Right lobe of liver (tissue), 6 donors: ENCODE data around the gene RGS13. TPM values are rescaled to one million over a fixed set of nuclear protein-coding genes. Genes with fewer than 3 reads are reported as not detected.

ENCODE experiments used
- ATAC-seq, 4 donors: fragments of 200-7000 bp; cut with Tn5 transposase; one replicate each; pipeline ENCODE4 v1.9.1; 2020; ENCODE audit warnings: mild to moderate bottlenecking in 4 of 4, moderate library complexity in 4 of 4
- DNase-seq, 3 donors: peaks; one replicate each; pipeline ENCODE4 v3.0.0-alpha.2; 2020
- H3K27ac ChIP-seq, 3 donors: fragments of 200-600 bp; one replicate each; pipeline ENCODE4 v1.8.0; 2022
- H3K27me3 ChIP-seq, 2 donors: fragments of 200-600 bp; one replicate each; pipeline ENCODE4 v1.8.0; 2022
- H3K36me3 ChIP-seq, 4 donors: fragments of 200-600 bp; sonication (generic) in 1 of 4; one replicate each; pipeline versions ENCODE4 v1.5.1 to v1.8.0; 2017 to 2022; ENCODE audit warnings: control low read depth in 1 of 4
- H3K4me1 ChIP-seq, 4 donors: fragments of 200-600 bp; sonication (generic) in 1 of 4; one replicate each; pipeline versions ENCODE4 v1.5.1 to v1.8.0; 2017 to 2022; ENCODE audit warnings: control low read depth in 1 of 4
- H3K4me3 ChIP-seq, 3 donors: fragments of 200-600 bp; one replicate each; pipeline ENCODE4 v1.8.0; 2022
- H3K9me3 ChIP-seq, 4 donors: fragments of 200-600 bp; sonication (generic) in 1 of 4; one replicate each; pipeline versions ENCODE4 v1.5.1 to v1.8.0; 2017 to 2022; ENCODE audit warnings: control low read depth in 1 of 4
- CTCF ChIP-seq, 4 donors: fragments of 200-600 bp in 3 of 4; fragments of 450-650 bp in 1 of 4; IDR thresholded peaks; one replicate each; pipeline versions ENCODE4 v1.5.1 to v1.8.0; 2016 to 2022; ENCODE audit warnings: antibody characterized with exemption in 4 of 4, mild to moderate bottlenecking in 2 of 4
- POLR2A ChIP-seq: fragments of 450-650 bp; IDR thresholded peaks from one replicate; pipeline ENCODE4 v1.6.1; 2017; ENCODE audit warnings: antibody characterized with exemption, mild to moderate bottlenecking
- WGBS: methylation state at CpG from one replicate; pipeline ENCODE4 v1.1.6; 2018; ENCODE audit warnings: low coverage, low lambda C conversion rate; ENCODE audit not compliant: insufficient coverage; ENCODE audit errors: missing lambda C conversion rate; 5-methylcytosine and 5-hydroxymethylcytosine counted together
- intact Hi-C, 2 donors: fragments of 100-400 bp; cut with DNase I; formaldehyde crosslinking; loops; one replicate each; pipeline versions ENCODE4 v1.11.2 to v1.14.1; 2022
- total RNA-seq, 6 experiments: library from RNA; depleted of rRNA in 2 of 6; stranded (reverse); fragments of >200 nt in 2 of 6; fragmentation: NEBNext Ultra II Directional in 3 of 6; extraction: Animal tissue kit (Norgen Biotek cat#: 25700) in 3 of 6; gene quantifications; one replicate each; pipeline versions ENCODE4 v1.1.0 to v1.2.4, GENCODE V29; 2016 to 2023
- donor health status: DM: no; HTN: yes; CAD: no.
- donor health status: DM: no; HTN: no; CAD: no.
- donor health status: DM: no; HTN: no; CAD: no.
- donor health status: DM: no; HTN: yes; CAD: no.
- donor health status: DM: no; HTN: yes; CAD: no.

RGS13 gene
- total RNA-seq, 6 experiments from 2014 or later: not detected

- TF ChIP-seq POLR2A (no peak), CTCF (IDR thresholded peaks at IDR 0.05) (no peak)
- ATAC-seq: no peak
- no peaks in the 10 kb centered on the region for H3K9me3 ChIP-seq
- H3K4me1 ChIP-seq: peaks cover 0 to 37% (median 6%) of the 10 kb centered on the region in 4 donors
- H3K36me3 ChIP-seq: no peaks in the 10 kb centered on the region
- no peak overlapping the region for H3K4me3 ChIP-seq
- intact Hi-C loops: no loop called here
- WGBS: 68% methylated on average over 3 of the region's 3 CpGs
- no peak for DNase-seq
- H3K27me3 ChIP-seq: no peaks in the 10 kb centered on the region
- no peak overlapping the region for H3K27ac ChIP-seq
Observed at GRCh38 chr1:192632188-192632587, 3.8 kb upstream of the RGS13 start.

GRCh38 chr1:192632641-192633532 lies 3.1 kb upstream of the RGS13 start:
- ATAC-seq (no peak), DNase-seq (no peak)
- WGBS: 42% methylated on average over 6 of the region's 6 CpGs
- Histone ChIP-seq H3K27me3 (no peaks in the 10 kb centered on the region), H3K27ac (no peak overlapping the region), H3K4me3 (no peak overlapping the region), H3K9me3 (no peaks in the 10 kb centered on the region), H3K4me1 (peaks cover 0 to 37% (median 6%) of the 10 kb centered on the region in 4 donors), H3K36me3 (no peaks in the 10 kb centered on the region)
- intact Hi-C loops: no loop called here
- no peak for TF ChIP-seq CTCF (IDR thresholded peaks at IDR 0.05)
- TF ChIP-seq POLR2A: no peak

- intact Hi-C loops: no loop called here
- DNase-seq: no peak
- Histone ChIP-seq H3K27me3 (no peaks in the 10 kb centered on the region), H3K4me3 (no peak overlapping the region), H3K27ac (no peak overlapping the region), H3K9me3 (no peaks in the 10 kb centered on the region), H3K36me3 (no peaks in the 10 kb centered on the region), H3K4me1 (peaks cover 0 to 37% (median 6%) of the 10 kb centered on the region in 4 donors)
- no peak for ATAC-seq
- WGBS: 77% methylated on average over 7 of the region's 7 CpGs
- TF ChIP-seq POLR2A: no peak
- TF ChIP-seq CTCF (IDR thresholded peaks at IDR 0.05): no peak
Observed at GRCh38 chr1:192633533-192634253, 2.3 kb upstream of the RGS13 start.

- ATAC-seq: no peak
Observed at GRCh38 chr1:192635041-192635440, 906 bp upstream of the RGS13 start.

More at GRCh38 chr1:192635041-192635440, 906 bp upstream of the RGS13 start:
- no peak for TF ChIP-seq CTCF (IDR thresholded peaks at IDR 0.05)
- TF ChIP-seq POLR2A: no peak
- intact Hi-C loops: no loop called here
- Histone ChIP-seq H3K4me1 (peaks cover 0 to 26% (median 4%) of the 10 kb centered on the region in 4 donors), H3K36me3 (no peaks in the 10 kb centered on the region), H3K9me3 (no peaks in the 10 kb centered on the region), H3K27me3 (no peaks in the 10 kb centered on the region), H3K4me3 (no peak overlapping the region), H3K27ac (no peak overlapping the region)
- WGBS: 81% methylated on average over 2 of the region's 2 CpGs
- no peak for DNase-seq
